Measurements from ENCODE around the gene VPS13D.

Gene VPS13D

DNA sequence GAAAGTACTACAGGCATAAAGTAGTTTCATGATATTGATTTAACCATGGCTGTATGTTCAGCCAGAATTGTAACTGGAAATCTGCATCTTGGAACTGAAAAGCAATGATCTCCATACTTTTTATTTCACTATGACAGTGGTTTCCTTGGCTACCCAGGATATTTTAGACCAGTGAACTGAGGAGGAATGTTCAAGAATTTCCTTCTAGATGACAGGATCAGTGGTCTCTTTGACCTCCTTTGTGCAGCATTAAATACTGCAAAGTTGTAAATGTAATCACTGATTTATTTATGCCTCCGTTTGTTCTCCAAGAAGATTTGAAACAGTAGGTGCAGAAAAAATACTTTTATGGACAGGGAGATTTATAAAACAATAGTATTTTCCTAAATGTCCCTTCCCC is 39.5 kb downstream of the VPS13D start:
- no peak overlapping the region for H2AFZ ChIP-seq (ENCODE audit: low read depth, low read length)
- no peaks in the 10 kb centered on the region for H3K27me3 ChIP-seq (ENCODE audit: insufficient read depth, low read length, poor library complexity)
- no peaks in the 10 kb centered on the region for H4K20me1 ChIP-seq (ENCODE audit: insufficient read depth, low read length)
- no peaks in the 10 kb centered on the region for H3K79me2 ChIP-seq (ENCODE audit: insufficient read depth, low read length)
- no peak overlapping the region for H3K9ac ChIP-seq (ENCODE audit: low read depth, low read length)
- H3K27ac ChIP-seq (ENCODE audit: low read length): no peak overlapping the region
- no peak for ATAC-seq (ENCODE audit: insufficient read depth, low read depth)
- DNase-seq: no peak
- H3K4me3 ChIP-seq (ENCODE audit: low read depth in 1 of 2, low read length in 2 of 2): no peak overlapping the region
- H3K4me1 ChIP-seq (ENCODE audit: insufficient read depth, low read length): no peaks in the 10 kb centered on the region
- no peaks in the 10 kb centered on the region for H3K9me3 ChIP-seq (ENCODE audit: insufficient read depth, low read length, severe bottlenecking)
- TF ChIP-seq EZH2 (IDR thresholded peaks at IDR 0.05; ENCODE audit: borderline replicate concordance, low read depth, low read length, severe bottlenecking): no peak
- TF ChIP-seq, protein P1, sequence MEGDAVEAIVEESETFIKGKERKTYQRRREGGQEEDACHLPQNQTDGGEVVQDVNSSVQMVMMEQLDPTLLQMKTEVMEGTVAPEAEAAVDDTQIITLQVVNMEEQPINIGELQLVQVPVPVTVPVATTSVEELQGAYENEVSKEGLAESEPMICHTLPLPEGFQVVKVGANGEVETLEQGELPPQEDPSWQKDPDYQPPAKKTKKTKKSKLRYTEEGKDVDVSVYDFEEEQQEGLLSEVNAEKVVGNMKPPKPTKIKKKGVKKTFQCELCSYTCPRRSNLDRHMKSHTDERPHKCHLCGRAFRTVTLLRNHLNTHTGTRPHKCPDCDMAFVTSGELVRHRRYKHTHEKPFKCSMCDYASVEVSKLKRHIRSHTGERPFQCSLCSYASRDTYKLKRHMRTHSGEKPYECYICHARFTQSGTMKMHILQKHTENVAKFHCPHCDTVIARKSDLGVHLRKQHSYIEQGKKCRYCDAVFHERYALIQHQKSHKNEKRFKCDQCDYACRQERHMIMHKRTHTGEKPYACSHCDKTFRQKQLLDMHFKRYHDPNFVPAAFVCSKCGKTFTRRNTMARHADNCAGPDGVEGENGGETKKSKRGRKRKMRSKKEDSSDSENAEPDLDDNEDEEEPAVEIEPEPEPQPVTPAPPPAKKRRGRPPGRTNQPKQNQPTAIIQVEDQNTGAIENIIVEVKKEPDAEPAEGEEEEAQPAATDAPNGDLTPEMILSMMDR (IDR thresholded peaks at IDR 0.05; ENCODE audit: borderline replicate concordance, extremely low read depth, low read length, poor library complexity, severe bottlenecking): no peak
- peaks cover 71% of the 10 kb centered on the region for H3K36me3 ChIP-seq (ENCODE audit: insufficient read depth, low read length)
- no peak overlapping the region for H3K4me2 ChIP-seq (ENCODE audit: insufficient read depth, low read length)

DNA sequence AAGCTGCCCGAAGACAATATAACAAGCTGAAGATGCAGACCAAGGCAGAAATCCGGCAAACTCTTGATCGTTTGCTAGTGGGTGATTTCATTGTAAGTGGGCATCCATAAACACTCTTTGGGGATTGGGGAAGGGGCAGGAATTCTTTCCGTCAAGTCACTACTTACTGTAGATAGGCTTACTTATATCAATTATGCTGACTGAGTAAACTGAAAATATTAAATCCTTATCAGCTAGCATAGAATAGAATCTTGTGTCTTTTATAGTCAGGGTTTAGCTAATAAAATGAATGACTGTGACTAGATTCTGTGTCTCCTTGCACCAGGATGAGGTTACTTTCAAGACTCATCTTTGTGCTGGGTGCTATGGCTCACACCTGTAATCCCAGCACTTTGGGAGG is 41.2 kb downstream of the VPS13D start:
- no peak overlapping the region for H3K4me3 ChIP-seq (ENCODE audit: low read depth in 1 of 2, low read length in 2 of 2)
- no peak overlapping the region for H3K4me2 ChIP-seq (ENCODE audit: insufficient read depth, low read length)
- H3K4me1 ChIP-seq (ENCODE audit: insufficient read depth, low read length): no peaks in the 10 kb centered on the region
- no peak overlapping the region for H3K27ac ChIP-seq (ENCODE audit: low read length)
- DNase-seq (no peak), ATAC-seq (ENCODE audit: insufficient read depth, low read depth) (no peak)
- H2AFZ ChIP-seq (ENCODE audit: low read depth, low read length): no peak overlapping the region
- H3K27me3 ChIP-seq (ENCODE audit: insufficient read depth, low read length, poor library complexity): no peaks in the 10 kb centered on the region
- no peak overlapping the region for H3K9ac ChIP-seq (ENCODE audit: low read depth, low read length)
- no peaks in the 10 kb centered on the region for H3K79me2 ChIP-seq (ENCODE audit: insufficient read depth, low read length)
- no peak for TF ChIP-seq EZH2 (IDR thresholded peaks at IDR 0.05; ENCODE audit: borderline replicate concordance, low read depth, low read length, severe bottlenecking)
- TF ChIP-seq, protein P1 (IDR thresholded peaks at IDR 0.05; ENCODE audit: borderline replicate concordance, extremely low read depth, low read length, poor library complexity, severe bottlenecking): no peak
- peaks cover 73% of the 10 kb centered on the region for H3K36me3 ChIP-seq (ENCODE audit: insufficient read depth, low read length)
- H3K9me3 ChIP-seq (ENCODE audit: insufficient read depth, low read length, severe bottlenecking): no peaks in the 10 kb centered on the region
- no peaks in the 10 kb centered on the region for H4K20me1 ChIP-seq (ENCODE audit: insufficient read depth, low read length)

DNA sequence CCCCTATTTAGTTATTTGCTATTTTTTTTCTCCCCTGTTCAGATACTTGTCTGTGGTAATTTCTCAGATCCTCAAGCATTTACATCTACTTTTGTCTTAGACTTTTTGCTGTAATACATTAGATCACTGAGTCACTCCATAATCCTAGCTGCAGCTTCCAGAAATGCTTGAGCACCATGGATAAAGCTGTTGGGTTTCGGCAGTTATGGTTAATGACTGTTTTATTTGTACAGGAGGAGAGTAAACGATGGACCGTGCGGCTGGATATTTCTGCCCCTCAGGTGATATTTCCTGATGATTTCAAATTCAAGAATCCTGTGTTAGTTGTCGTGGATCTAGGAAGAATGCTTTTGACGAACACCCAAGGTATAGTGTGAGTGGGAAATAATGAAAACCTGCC is 42.9 kb downstream of the VPS13D start:
- peaks cover 81% of the 10 kb centered on the region for H3K36me3 ChIP-seq (ENCODE audit: insufficient read depth, low read length)
- ATAC-seq (ENCODE audit: insufficient read depth, low read depth): no peak

DNA sequence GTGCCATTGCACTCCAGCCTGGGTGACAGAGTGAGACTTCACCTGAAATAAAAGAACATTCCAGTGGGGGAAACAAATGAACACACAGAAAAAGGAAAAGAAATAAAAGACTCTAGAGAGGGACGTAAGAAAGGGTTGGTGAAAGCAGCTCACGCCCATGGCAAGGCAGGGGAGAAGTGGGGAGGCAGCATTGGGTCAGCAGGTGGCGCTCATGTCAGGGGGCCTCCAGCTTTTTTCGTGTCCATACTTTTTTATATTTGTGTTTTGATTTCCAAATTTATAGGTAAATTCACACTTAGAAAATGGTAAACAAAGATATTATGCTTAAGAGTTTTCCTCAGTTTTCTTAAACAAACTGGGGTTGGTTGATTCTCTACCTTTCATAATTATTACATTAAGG is 45.5 kb downstream of the VPS13D start:
- no peaks in the 10 kb centered on the region for H3K4me1 ChIP-seq (ENCODE audit: insufficient read depth, low read length)
- H4K20me1 ChIP-seq (ENCODE audit: insufficient read depth, low read length): no peaks in the 10 kb centered on the region
- no peaks in the 10 kb centered on the region for H3K27me3 ChIP-seq (ENCODE audit: insufficient read depth, low read length, poor library complexity)
- H3K4me2 ChIP-seq (ENCODE audit: insufficient read depth, low read length): no peak overlapping the region
- DNase-seq (peak; percentile 49), ATAC-seq (ENCODE audit: insufficient read depth, low read depth) (0 out of 3 replicates have a peak, but pooled peaks have one; percentile 53)
- no peaks in the 10 kb centered on the region for H3K79me2 ChIP-seq (ENCODE audit: insufficient read depth, low read length)
- H3K9ac ChIP-seq (ENCODE audit: low read depth, low read length): no peak overlapping the region
- H3K4me3 ChIP-seq (ENCODE audit: low read depth in 1 of 2, low read length in 2 of 2): no peak overlapping the region
- no peak overlapping the region for H3K27ac ChIP-seq (ENCODE audit: low read length)
- no peak overlapping the region for H2AFZ ChIP-seq (ENCODE audit: low read depth, low read length)
- H3K9me3 ChIP-seq (ENCODE audit: insufficient read depth, low read length, severe bottlenecking): no peaks in the 10 kb centered on the region
- H3K36me3 ChIP-seq (ENCODE audit: insufficient read depth, low read length): peaks cover 72% of the 10 kb centered on the region
- TF ChIP-seq, protein P1 (IDR thresholded peaks at IDR 0.05; ENCODE audit: borderline replicate concordance, extremely low read depth, low read length, poor library complexity, severe bottlenecking): peak; percentile 80
- no peak for TF ChIP-seq EZH2 (IDR thresholded peaks at IDR 0.05; ENCODE audit: borderline replicate concordance, low read depth, low read length, severe bottlenecking)

More for the DNA sequence above, 42.9 kb downstream of the VPS13D start:
- no peak for DNase-seq
- H3K27ac ChIP-seq (ENCODE audit: low read length): no peak overlapping the region
- no peak overlapping the region for H3K4me3 ChIP-seq (ENCODE audit: low read depth in 1 of 2, low read length in 2 of 2)
- TF ChIP-seq EZH2 (IDR thresholded peaks at IDR 0.05; ENCODE audit: borderline replicate concordance, low read depth, low read length, severe bottlenecking): no peak
- no peaks in the 10 kb centered on the region for H3K79me2 ChIP-seq (ENCODE audit: insufficient read depth, low read length)
- no peak overlapping the region for H3K4me2 ChIP-seq (ENCODE audit: insufficient read depth, low read length)
- no peak overlapping the region for H2AFZ ChIP-seq (ENCODE audit: low read depth, low read length)
- H4K20me1 ChIP-seq (ENCODE audit: insufficient read depth, low read length): no peaks in the 10 kb centered on the region
- no peaks in the 10 kb centered on the region for H3K9me3 ChIP-seq (ENCODE audit: insufficient read depth, low read length, severe bottlenecking)
- H3K9ac ChIP-seq (ENCODE audit: low read depth, low read length): no peak overlapping the region
- H3K4me1 ChIP-seq (ENCODE audit: insufficient read depth, low read length): no peaks in the 10 kb centered on the region
- H3K27me3 ChIP-seq (ENCODE audit: insufficient read depth, low read length, poor library complexity): no peaks in the 10 kb centered on the region
